GM21526 (cell line): ENCODE data around the gene LCLAT1.
"Not testable (repeated sequence)": the region's sequence is repeated elsewhere in the genome, so short reads cannot be mapped to it uniquely, and the experiment has no call there.

ENCODE experiments used
- ATAC-seq: cut with Tn5 transposase; IDR thresholded peaks from one replicate; pipeline ENCODE4 v1.9.1; 2021; ENCODE audit warnings: moderate library complexity; ENCODE audit not compliant: unreplicated experiment, low FRiP score

The LCLAT1 gene

DNA sequence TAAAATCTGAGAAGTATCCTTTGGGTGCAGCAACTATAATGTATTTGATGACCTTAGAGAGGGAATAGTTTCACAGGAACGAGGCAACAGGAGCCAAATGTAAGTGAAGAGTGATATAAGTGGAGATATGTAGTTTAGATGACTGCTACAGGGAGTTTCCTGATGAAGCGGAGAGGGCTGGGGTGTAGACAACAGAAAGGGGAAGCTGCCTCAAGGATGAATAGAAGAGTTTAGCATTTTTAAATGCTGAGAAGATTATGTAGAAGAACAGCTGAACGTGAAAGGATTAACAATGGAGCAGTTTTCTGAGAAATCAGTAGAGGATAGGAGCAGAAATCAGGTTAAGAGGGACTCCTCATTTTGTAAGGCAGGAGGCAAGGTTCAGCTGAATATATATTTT is 133.3 kb downstream of the LCLAT1 start:
- ATAC-seq = no peak

DNA sequence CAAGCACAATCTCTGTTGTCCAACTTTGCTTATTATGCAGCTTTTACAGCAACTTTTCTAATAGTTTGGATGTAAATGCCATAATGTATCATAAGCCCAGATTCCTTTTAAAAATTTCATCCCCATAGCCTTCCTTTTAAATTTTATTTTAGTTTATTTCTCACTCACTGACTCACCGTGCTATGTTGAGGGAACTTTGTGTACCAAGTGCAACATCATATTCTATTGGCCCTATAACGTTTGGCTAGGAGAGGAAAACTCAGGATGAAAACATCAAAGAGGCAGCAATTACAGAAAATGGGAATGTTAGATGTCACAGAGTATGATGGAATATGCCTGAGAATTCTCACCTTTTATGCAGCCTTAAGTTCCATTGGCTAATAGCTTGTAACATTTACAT is 135.5 kb downstream of the LCLAT1 start:
- ATAC-seq = no peak

DNA sequence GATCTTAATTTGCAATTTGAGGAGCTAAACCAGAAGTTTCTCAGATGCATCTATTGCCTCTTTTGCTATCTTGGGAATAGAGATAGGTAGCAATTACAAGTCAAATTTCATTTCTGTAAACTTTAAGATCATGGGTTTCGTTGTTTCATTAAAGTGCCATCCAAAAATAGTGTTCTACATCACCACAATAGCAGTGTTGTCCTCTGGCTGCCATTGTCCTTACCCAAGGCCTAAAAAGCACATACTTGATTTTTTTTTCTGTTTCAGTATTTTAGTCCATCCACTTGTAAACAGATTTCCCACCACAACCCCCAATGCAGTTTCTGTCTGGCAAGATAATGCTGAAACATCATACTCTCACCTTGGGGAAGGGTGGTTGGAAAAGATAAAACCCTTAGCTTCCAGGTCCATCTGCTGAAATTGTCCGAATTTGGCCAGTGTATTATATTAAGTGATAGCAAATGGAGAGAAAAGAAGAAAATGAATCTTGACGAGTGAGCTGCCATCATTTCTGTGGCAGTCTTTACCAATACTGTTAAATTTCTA is 136.2 kb downstream of the LCLAT1 start:
- ATAC-seq = no peak

DNA sequence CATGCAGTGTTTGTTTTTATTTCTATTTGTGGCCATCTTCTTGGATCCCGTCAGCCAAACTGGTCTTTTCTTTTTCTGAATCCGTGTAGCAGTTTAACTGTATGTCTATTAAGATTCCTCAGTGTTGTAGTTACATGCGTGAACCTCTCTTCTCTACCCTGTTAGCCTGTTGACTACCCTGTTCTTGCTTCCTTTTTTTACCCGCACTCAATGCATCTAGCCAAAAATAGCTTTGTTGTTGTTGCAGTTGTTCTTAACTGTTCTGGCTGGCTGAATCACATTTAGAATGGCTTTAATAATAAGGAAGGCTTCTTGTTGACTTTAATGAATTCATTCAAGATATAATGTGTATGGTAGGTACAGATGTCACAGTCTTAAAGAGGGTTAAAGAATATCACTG is 137.1 kb downstream of the LCLAT1 start:
- ATAC-seq = no peak

DNA sequence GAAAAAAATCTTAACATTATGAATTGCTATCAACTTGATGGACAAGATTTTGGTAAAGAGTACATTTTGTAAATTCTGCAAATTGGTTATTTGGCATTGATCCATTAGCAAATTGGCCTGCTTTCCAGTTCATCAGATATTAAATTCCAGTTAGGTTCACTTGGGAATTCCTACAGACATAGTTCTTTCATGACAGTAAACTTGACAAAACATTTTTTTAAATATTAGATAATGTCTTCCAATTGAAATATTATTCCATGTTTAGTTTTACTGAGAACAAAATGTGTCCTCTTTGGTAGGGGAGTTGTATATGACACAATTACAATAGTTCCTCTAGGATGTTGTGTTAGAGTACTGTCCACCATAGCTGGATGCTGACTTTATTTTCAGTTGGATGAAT is 141.9 kb downstream of the LCLAT1 start:
- no peak for ATAC-seq

DNA sequence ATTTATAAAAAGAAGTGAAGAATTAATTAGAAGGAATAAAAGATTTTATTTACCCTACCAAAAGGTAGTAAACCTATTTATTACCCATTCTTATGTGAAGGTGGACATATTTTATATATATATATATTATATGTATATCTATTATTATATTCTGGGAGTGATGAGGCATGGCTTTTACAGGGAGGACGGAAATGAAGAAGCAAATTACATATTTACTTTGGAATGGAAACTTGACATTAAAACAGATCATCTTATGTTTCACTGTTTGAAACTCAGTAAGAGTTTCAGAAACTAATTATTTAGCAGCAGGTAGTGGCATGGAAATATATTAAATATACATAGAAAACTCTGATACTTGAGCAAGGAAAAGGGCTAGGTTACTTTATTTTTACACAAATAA is 143.4 kb downstream of the LCLAT1 start:
- ATAC-seq = no peak

DNA sequence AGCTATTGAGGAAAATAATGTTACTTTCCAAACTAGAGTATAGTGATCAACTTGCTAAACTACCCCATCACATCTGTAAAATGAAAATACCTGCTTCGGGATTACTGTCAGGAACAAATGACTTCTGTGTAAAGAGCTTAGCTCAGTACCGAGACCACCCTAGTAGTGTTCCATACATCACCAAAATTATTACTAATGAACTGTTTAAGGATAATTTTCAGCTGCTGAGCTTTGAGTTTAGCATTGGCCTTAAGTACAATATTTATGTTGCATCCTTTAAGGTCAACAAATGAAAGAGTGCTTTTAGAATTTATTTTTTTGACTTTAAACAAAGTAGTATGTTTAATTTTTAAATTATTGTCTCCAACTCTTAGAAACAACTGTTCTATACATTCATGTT is 144.1 kb downstream of the LCLAT1 start:
- ATAC-seq = no peak

DNA sequence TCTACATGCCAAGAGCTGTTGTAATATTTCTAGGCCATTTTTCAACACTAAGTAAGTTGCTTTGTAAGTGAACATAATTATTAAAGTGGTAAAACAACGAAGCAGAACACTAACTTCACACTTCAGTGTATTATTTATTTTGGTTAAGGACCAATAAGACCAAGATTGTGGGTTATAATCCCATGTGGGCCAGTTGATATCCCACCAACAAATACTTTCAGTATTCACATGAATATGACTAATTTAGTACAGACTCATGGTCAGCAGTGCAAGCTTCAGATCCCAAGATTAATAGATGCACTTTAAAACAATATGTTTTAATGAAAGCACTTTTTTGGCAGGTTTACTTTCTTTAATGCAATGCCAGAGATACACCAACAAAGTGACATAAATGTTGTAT is 154.3 kb downstream of the LCLAT1 start:
- no peak for ATAC-seq

DNA sequence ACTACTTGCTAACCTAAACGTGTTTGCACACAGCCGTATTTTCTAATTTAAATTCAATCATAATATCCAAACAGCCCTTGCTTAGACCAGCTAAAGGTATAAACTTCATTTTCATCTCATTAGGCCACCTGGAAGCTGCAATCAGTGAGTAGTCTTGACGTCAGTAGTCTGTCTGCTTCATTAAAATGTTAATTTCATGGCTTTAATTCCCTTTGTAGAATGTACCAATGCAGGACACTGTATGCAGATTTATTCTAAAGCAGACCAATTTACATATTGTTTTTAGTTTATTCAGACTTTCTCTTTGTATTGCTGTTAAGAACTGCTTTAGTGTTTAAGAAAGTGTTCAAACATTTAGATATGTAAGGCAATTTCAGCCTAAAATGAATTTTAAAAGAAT is 158.2 kb downstream of the LCLAT1 start:
- no peak for ATAC-seq

DNA sequence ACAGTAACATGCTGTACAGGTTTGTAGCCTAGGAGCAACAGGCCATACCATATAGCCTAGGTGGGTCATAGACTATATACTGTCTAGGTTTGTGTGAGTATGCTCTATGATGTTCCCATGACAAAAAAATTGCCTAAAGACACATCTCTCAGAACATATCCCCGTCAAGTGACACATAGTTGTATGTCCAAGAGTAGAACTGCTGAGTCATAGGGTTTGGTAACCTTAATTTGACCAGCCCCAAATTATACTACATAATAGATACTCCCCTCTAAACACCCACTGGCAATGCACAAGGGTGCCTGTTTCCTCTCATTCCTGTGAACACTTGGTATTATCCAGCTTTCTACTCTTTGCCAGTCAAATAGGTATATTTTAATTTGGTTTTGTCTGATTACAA is 161.6 kb downstream of the LCLAT1 start:
- ATAC-seq = no peak

DNA sequence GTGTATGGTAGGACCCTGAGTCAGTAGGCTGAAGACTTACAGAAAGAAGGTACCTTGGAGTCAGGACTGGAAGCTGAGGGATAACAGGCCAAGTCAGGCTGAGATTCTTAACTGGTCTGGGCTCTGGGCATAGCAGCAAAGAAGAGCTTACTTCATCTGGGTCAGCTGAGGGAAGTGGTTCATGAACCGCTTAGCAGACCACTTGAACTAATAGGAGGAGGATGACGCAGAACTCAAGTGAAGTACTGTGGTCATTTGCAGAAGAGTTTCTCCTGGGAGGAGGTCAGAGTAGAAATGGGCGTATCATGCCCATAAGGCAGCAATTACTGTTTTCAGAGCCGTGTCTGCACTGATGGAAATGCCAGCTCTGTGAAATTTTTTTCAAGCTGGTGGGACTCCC is 164.5 kb downstream of the LCLAT1 start:
- ATAC-seq = no peak

DNA sequence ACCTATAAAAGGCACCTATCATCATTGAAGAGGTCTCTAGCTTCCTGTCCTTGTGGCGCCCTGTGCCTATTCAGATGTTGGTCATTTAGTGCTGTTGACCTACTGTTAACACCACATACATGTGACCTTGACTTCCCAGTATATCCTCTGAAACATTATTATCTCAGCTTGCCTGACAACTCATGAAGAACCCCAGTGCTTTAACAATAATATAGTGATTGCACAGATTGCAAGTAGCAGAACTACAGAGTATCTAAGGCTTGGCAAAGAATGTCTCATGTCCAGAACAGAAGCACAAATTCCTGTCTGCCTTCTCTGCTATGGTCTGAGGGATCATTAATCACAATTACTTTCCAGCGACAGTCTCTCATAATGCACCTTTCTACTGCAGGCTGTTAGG is 165.3 kb downstream of the LCLAT1 start:
- no peak for ATAC-seq

DNA sequence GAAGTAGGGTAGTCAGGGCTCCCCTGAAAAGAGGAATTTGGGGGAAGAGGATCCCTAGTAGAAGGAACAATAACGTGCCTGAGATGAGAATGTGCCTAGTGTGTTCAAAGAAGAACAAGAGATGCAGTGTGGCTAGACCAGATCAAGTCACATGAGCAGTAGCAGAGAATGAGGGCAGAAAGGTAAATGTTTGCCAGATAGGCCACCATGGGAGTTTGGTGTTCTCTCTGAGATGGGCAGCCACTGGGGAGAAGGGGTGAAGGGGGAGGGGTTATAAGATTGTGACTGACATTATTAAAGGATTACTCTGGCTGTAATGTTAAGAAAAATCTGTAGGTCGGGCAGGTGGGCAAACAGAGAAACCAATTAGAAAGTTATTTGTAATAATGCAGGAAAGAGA is 166.0 kb downstream of the LCLAT1 start:
- no peak for ATAC-seq

DNA sequence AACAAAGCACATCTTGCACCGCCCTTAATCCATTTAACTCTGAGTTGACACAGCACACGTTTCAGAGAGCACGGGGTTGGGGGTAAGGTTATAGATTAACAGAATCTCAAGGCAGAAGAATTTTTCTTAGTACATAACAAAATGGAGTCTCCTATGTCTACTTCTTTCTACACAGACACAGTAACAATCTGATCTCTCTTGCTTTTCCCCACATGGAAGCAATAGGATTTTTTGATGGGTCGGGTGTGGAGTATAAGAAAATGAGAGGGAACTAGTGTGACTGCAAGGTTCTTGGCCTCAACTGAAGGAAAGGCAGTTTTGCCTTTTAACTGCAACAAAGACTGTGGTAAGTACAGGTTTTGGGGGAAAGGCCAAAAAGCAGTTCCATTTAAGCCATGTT is 167.2 kb downstream of the LCLAT1 start:
- ATAC-seq = not testable (repeated sequence)

DNA sequence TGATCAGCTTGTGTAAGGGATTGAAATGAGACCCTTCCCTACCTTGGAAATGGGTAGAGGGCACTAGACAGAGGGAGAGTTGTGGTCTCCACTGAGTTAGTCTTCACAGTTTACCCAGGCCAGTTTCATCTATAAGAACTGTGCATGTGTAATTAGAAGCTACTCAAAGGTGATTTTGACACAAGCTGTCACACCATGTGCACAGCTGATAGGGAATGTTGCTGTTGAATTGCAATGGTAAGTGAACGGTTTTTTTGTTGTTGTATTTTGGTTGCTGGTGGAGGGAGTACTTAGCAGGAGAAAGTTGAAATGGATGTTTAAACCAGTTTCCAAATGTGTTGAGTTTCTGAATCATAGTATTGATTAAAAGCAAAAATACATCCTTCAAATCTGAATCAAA is 168.9 kb downstream of the LCLAT1 start:
- ATAC-seq = no peak

DNA sequence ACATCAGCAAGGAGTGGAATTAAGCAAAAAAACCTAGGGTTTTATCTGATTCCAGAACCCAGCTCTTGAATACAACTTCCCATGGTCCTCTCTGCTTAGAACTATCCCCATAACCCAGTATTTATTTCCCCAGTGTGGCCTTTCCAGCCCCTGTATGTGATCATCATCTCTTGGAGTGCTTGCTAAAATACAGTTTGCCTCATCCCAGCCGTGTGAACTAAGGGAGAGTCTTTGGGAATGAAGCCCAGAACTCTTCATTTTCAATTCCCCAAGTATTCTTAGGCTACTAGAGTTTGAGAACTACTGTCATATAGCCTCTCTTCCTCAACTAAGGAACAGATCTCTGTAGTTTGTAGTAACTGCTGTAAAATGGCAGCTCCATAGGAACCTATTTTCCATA is 173.1 kb downstream of the LCLAT1 start:
- ATAC-seq = no peak

DNA sequence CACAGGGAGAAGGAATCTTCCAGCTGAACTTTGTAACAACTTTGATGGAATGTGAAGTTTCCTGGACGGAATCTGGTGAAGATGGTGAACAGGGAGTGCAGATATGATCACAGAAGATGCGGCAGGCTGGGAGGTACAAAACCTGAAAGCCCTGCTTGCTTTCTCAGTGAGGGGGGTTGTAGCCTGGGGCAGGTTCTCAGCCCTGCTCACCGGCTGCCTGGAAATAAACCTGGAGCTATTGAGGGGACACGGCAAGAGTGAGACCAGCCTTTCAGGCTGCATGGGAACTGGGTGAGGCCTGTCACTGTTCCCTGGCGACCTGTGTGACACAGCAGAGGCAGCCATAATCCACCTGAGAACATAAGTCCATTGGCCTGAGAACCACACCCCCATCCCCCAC is 174.8 kb downstream of the LCLAT1 start:
- ATAC-seq = no peak

DNA sequence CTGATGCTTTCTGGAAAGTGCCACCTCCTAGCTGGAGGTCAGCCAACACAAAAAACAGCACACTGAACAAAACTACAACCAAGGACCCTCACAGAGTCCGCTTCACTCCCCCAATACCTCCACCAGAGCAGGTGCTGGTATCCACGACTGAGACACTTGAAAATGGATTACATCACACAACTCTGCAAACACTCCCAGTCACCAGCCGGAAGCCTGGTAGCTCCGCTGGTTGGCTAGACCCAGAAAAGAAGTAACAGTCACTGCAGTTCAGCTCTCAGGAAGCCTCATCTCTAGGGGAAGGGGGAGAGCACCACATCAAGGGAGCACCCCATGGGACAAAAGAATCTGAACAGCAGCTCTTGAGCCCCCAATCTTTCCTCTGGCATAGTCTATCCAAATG is 175.4 kb downstream of the LCLAT1 start:
- no peak for ATAC-seq

DNA sequence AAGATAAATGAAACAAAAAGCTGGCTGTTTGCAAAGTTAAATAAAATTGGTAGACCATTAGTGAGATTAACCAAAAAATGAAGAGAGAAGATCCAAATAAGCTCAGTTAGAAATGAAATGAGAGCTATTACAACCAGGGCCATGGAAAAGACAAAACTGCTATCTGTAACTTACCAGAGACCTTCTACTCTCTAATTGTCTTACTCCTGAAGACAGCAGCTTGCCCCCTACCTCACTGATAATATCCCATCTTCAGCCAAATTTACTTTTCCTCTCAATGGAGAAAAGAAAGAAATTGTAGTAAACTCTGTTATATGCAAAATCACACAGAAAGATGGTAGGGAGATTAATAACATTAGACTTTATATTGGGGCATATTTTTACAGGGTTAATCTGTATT is 178.2 kb downstream of the LCLAT1 start:
- ATAC-seq = no peak

DNA sequence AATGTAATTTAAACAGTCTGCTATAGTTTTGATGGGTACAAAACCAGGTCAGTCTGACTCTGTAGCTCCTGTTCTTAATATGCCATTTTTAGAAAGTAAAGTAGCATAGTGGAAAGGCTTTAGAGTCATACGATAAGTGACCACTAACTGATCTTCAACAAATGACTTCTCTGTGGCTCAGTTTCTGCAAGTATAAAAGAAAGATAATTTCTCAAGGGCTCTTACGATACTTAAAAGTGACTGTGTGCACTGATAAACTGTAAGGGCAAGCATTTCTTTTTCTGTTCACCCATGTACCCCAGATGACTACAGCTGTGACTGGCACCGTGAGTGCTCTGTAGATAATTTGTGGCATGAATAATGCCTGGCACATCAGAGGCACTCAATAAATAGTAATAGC is 178.7 kb downstream of the LCLAT1 start:
- ATAC-seq = no peak

DNA sequence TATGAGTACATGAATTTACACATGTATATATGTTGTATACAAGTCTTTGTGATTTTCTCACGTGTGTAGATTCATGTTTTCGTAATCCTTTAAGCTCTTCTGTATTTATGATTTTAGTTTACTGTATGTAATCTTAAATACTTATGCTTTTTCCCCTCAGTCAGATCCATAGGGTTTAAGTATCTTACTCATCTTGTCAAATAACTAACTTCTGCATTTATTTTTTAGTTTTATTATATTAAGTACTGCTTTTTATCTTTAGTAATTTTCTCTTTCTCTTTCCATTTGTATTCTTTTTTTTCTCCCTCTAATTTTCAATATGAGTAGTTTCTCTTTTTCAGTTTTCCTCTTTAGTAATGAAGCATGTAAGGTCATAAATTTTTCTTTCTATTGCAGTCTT is 179.4 kb downstream of the LCLAT1 start:
- no peak for ATAC-seq

DNA sequence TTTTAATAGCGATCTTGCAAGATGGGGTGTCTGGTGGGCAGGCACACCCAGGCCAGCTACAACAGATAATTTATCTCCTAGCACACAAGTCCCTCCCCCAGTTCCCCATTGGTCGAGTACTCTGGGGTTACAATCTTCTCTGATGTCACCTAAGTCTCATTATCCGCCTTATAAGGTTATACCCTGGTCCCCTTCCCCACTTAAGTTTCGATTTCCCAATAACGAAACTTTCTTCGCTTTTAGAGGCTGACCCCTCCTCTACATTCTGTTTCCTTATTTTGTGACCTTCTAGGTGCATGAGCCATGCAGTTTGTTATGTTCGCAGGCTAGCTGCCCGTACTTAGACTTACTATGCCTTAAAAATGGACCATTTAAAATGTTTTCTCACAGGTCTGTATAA is 180.1 kb downstream of the LCLAT1 start:
- peak; percentile 66 for ATAC-seq

DNA sequence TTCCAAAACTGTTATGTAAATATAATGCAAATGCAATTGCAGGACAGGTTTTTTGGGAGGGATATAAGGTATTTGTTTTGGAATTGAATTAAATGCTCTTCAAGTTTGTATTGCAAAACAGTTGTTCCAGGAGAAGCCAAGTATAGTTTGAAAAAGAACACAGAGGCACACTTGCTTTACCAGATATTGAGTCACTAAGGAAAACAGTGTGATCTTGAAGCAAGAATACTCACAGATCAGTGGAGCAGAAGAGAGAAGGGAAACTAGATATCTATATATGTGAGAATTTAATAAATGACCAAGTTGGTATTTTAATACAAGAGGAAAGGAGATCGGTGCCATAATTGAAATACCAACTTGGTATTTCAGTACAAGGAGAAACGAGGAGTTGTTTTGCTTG is 181.3 kb downstream of the LCLAT1 start:
- ATAC-seq = no peak
